Ascending aorta (tissue), 2 donors: ENCODE data around the gene HSP90AB1. TPM values are rescaled to one million over a fixed set of nuclear protein-coding genes. Genes with fewer than 3 reads are reported as not detected.

ENCODE experiments used
- DNase-seq, 2 donors: peaks; one replicate each; pipeline ENCODE4 v3.0.0-alpha.2; 2019; ENCODE audit warnings: low spot score in 2 of 2
- H3K27ac ChIP-seq, 2 donors: fragments of 200-600 bp; sonication (generic); one replicate each; pipeline ENCODE4 v1.5.1; 2016 to 2017; ENCODE audit warnings: mild to moderate bottlenecking in 1 of 2
- H3K27me3 ChIP-seq: fragments of 200-600 bp; sonication (generic); one replicate; pipeline ENCODE4 v1.5.1; 2017
- H3K36me3 ChIP-seq, 2 donors: fragments of 200-600 bp; sonication (generic); one replicate each; pipeline ENCODE4 v1.5.1; 2016
- H3K4me1 ChIP-seq, 2 donors: fragments of 200-600 bp; sonication (generic); one replicate each; pipeline ENCODE4 v1.5.1; 2016 to 2017; ENCODE audit warnings: mild to moderate bottlenecking in 1 of 2
- H3K4me3 ChIP-seq, 2 donors: fragments of 200-600 bp; sonication (generic); one replicate each; pipeline ENCODE4 v1.5.1; 2016 to 2017; ENCODE audit warnings: mild to moderate bottlenecking in 1 of 2
- H3K9me3 ChIP-seq, 2 donors: fragments of 200-600 bp; sonication (generic); one replicate each; pipeline ENCODE4 v1.5.1; 2016
- CTCF ChIP-seq, 3 experiments: fragments of 200-600 bp in 2 of 3; fragments of 450-650 bp in 1 of 3; sonication (generic) in 2 of 3; IDR thresholded peaks; one replicate each; pipeline ENCODE4 v1.5.1; 2016 to 2019; ENCODE audit warnings: antibody characterized with exemption in 3 of 3, mild to moderate bottlenecking in 1 of 3, moderate library complexity in 1 of 3
- intact Hi-C: fragments of 100-400 bp; cut with DNase I; formaldehyde crosslinking; loops from one replicate; pipeline ENCODE4 v1.15.1; 2023
- total RNA-seq: library from RNA; depleted of rRNA; stranded (reverse); fragments of >200 nt; gene quantifications from one replicate; pipeline ENCODE4 v1.1.0, GENCODE V29; 2016

The HSP90AB1 gene
- total RNA-seq, 1 donor from 2014 or later = 354 TPM

GRCh38 chr6:44257025-44257752 lies 10.3 kb downstream of the HSP90AB1 start, which contains the start of gene SLC35B2:
Gene SLC35B2 (minus strand): TSS chr6:44257528. CDS start chr6:44257410, 118 bp downstream.
- intact Hi-C loops = loop anchor here (1.0 to 2.0 kb wide), 3 partner anchors 18 to 85 kb away; partner anchors contain the start of gene SLC29A1
- H3K27me3 ChIP-seq = no peaks in the 10 kb centered on the region
- peak within 1 kb of the TSS; percentile 73 to 87 for H3K27ac ChIP-seq
- peak in 2 of 3 experiments; percentile 51 to 93 for TF ChIP-seq CTCF (IDR thresholded peaks at IDR 0.05)
- peak within 1 kb of the TSS; percentile 77 to 79 for H3K4me3 ChIP-seq
- no peaks in the 10 kb centered on the region for H3K9me3 ChIP-seq
- H3K4me1 ChIP-seq = peaks cover 0 to 13% of the 10 kb centered on the region in 2 donors
- DNase-seq = peak in 1 of 2 donors; percentile 81
- H3K36me3 ChIP-seq = peaks cover 29 to 30% of the 10 kb centered on the region in 2 donors

- H3K27ac ChIP-seq = peak overlapping the region; percentile 73 to 87
Observed at GRCh38 chr6:44257753-44258324, 10.9 kb downstream of the HSP90AB1 start.

GRCh38 chr6:44258325-44258863 lies 11.5 kb downstream of the HSP90AB1 start:
- no peaks in the 10 kb centered on the region for H3K27me3 ChIP-seq
- TF ChIP-seq CTCF (IDR thresholded peaks at IDR 0.05) = no peak
- peaks cover 17 to 18% of the 10 kb centered on the region in 2 donors for H3K36me3 ChIP-seq
- H3K27ac ChIP-seq = no peak overlapping the region
- no peaks in the 10 kb centered on the region for H3K9me3 ChIP-seq
- DNase-seq = no peak
- H3K4me3 ChIP-seq = no peak overlapping the region
- H3K4me1 ChIP-seq = peaks cover 6 to 24% of the 10 kb centered on the region in 2 donors
- intact Hi-C loops = no loop called here

More at GRCh38 chr6:44257753-44258324, 10.9 kb downstream of the HSP90AB1 start:
- Histone ChIP-seq H3K9me3 (no peaks in the 10 kb centered on the region), H3K27me3 (no peaks in the 10 kb centered on the region), H3K4me1 (peaks cover under 1 to 19% of the 10 kb centered on the region in 2 donors), H3K4me3 (peak overlapping the region; percentile 77 to 79), H3K36me3 (peaks cover 23 to 24% of the 10 kb centered on the region in 2 donors)
- intact Hi-C loops = loop anchor here (1.0 to 2.0 kb wide), 3 partner anchors 19 to 86 kb away; partner anchors contain the start of gene SLC29A1
- TF ChIP-seq CTCF (IDR thresholded peaks at IDR 0.05) = no peak
- no peak for DNase-seq

GRCh38 chr6:44258921-44259320 lies 12.0 kb downstream of the HSP90AB1 start:
- no peaks in the 10 kb centered on the region for H3K27me3 ChIP-seq
- DNase-seq = no peak
- H3K4me1 ChIP-seq = peaks cover 10 to 29% of the 10 kb centered on the region in 2 donors
- peaks cover 12 to 13% of the 10 kb centered on the region in 2 donors for H3K36me3 ChIP-seq
- H3K27ac ChIP-seq = no peak overlapping the region
- intact Hi-C loops = no loop called here
- no peak for TF ChIP-seq CTCF (IDR thresholded peaks at IDR 0.05)
- H3K4me3 ChIP-seq = no peak overlapping the region
- H3K9me3 ChIP-seq = no peaks in the 10 kb centered on the region

- TF ChIP-seq CTCF (IDR thresholded peaks at IDR 0.05) = no peak
- H3K27me3 ChIP-seq = no peaks in the 10 kb centered on the region
- no peak overlapping the region for H3K4me3 ChIP-seq
- intact Hi-C loops = no loop called here
- H3K36me3 ChIP-seq = peaks cover 3 to 4% of the 10 kb centered on the region in 2 donors
- no peak for DNase-seq
- H3K4me1 ChIP-seq = peaks cover 15 to 37% of the 10 kb centered on the region in 2 donors
- no peak overlapping the region for H3K27ac ChIP-seq
- no peaks in the 10 kb centered on the region for H3K9me3 ChIP-seq
Observed at GRCh38 chr6:44260011-44260410, 13.1 kb downstream of the HSP90AB1 start.
